ENCODE data around the gene MGAT3.

MGAT3 gene

GRCh38 chr22:39457198-39457555 is 365 bp downstream of the MGAT3 start:
- H3K9me3 ChIP-seq (ENCODE audit: control insufficient read depth, low read depth, low read length): no peaks in the 10 kb centered on the region
- peak overlapping the region; percentile 62 for H3K4me3 ChIP-seq (ENCODE audit: low read length)
- no peak overlapping the region for H3K9ac ChIP-seq (ENCODE audit: low read length)
- no peaks in the 10 kb centered on the region for H3K36me3 ChIP-seq (ENCODE audit: control insufficient read depth, low read depth, low read length)
- peaks cover 28% of the 10 kb centered on the region for H3K27me3 ChIP-seq (ENCODE audit: control insufficient read depth, insufficient read depth, low read length)
- H3K27ac ChIP-seq (ENCODE audit: low read length): no peak overlapping the region
- H3K4me1 ChIP-seq (ENCODE audit: control insufficient read depth, low read depth, low read length): peaks cover 13% of the 10 kb centered on the region

- H3K27ac ChIP-seq (ENCODE audit: low read length): no peak overlapping the region
- H3K9ac ChIP-seq (ENCODE audit: low read length): no peak overlapping the region
- peaks cover 19% of the 10 kb centered on the region for H3K4me1 ChIP-seq (ENCODE audit: control insufficient read depth, low read depth, low read length)
- H3K9me3 ChIP-seq (ENCODE audit: control insufficient read depth, low read depth, low read length): no peaks in the 10 kb centered on the region
- H3K36me3 ChIP-seq (ENCODE audit: control insufficient read depth, low read depth, low read length): no peaks in the 10 kb centered on the region
- H3K27me3 ChIP-seq (ENCODE audit: control insufficient read depth, insufficient read depth, low read length): peaks cover 28% of the 10 kb centered on the region
- H3K4me3 ChIP-seq (ENCODE audit: low read length): peak overlapping the region; percentile 62
Observed at GRCh38 chr22:39457556-39458443, 988 bp downstream of the MGAT3 start.

GRCh38 chr22:39458444-39459083 is 1.8 kb downstream of the MGAT3 start:
- Histone ChIP-seq H3K36me3 (ENCODE audit: control insufficient read depth, low read depth, low read length) (no peaks in the 10 kb centered on the region), H3K9ac (ENCODE audit: low read length) (no peak overlapping the region), H3K27me3 (ENCODE audit: control insufficient read depth, insufficient read depth, low read length) (peaks cover 28% of the 10 kb centered on the region), H3K4me3 (ENCODE audit: low read length) (peak overlapping the region; percentile 62), H3K4me1 (ENCODE audit: control insufficient read depth, low read depth, low read length) (peaks cover 19% of the 10 kb centered on the region), H3K9me3 (ENCODE audit: control insufficient read depth, low read depth, low read length) (no peaks in the 10 kb centered on the region), H3K27ac (ENCODE audit: low read length) (no peak overlapping the region)

GRCh38 chr22:39459681-39460080 is 2.9 kb downstream of the MGAT3 start:
- H3K27ac ChIP-seq (ENCODE audit: low read length): no peak overlapping the region
- H3K36me3 ChIP-seq (ENCODE audit: control insufficient read depth, low read depth, low read length): no peaks in the 10 kb centered on the region
- H3K27me3 ChIP-seq (ENCODE audit: control insufficient read depth, insufficient read depth, low read length): peaks cover 28% of the 10 kb centered on the region
- H3K9ac ChIP-seq (ENCODE audit: low read length): no peak overlapping the region
- H3K4me3 ChIP-seq (ENCODE audit: low read length): no peak overlapping the region
- H3K4me1 ChIP-seq (ENCODE audit: control insufficient read depth, low read depth, low read length): peaks cover 10% of the 10 kb centered on the region
- no peaks in the 10 kb centered on the region for H3K9me3 ChIP-seq (ENCODE audit: control insufficient read depth, low read depth, low read length)

GRCh38 chr22:39462443-39463221 is 5.8 kb downstream of the MGAT3 start:
- H3K27ac ChIP-seq (ENCODE audit: low read length): no peak overlapping the region
- H3K9ac ChIP-seq (ENCODE audit: low read length): no peak overlapping the region
- no peaks in the 10 kb centered on the region for H3K36me3 ChIP-seq (ENCODE audit: control insufficient read depth, low read depth, low read length)
- H3K4me3 ChIP-seq (ENCODE audit: low read length): no peak overlapping the region
- peaks cover 13% of the 10 kb centered on the region for H3K27me3 ChIP-seq (ENCODE audit: control insufficient read depth, insufficient read depth, low read length)
- peaks cover 7% of the 10 kb centered on the region for H3K4me1 ChIP-seq (ENCODE audit: control insufficient read depth, low read depth, low read length)
- H3K9me3 ChIP-seq (ENCODE audit: control insufficient read depth, low read depth, low read length): no peaks in the 10 kb centered on the region

GRCh38 chr22:39463277-39463676 is 6.5 kb downstream of the MGAT3 start:
- H3K4me1 ChIP-seq (ENCODE audit: control insufficient read depth, low read depth, low read length): peaks cover 7% of the 10 kb centered on the region
- H3K4me3 ChIP-seq (ENCODE audit: low read length): no peak overlapping the region
- H3K36me3 ChIP-seq (ENCODE audit: control insufficient read depth, low read depth, low read length): no peaks in the 10 kb centered on the region
- no peak overlapping the region for H3K9ac ChIP-seq (ENCODE audit: low read length)
- peaks cover 8% of the 10 kb centered on the region for H3K27me3 ChIP-seq (ENCODE audit: control insufficient read depth, insufficient read depth, low read length)
- no peak overlapping the region for H3K27ac ChIP-seq (ENCODE audit: low read length)
- no peaks in the 10 kb centered on the region for H3K9me3 ChIP-seq (ENCODE audit: control insufficient read depth, low read depth, low read length)

GRCh38 chr22:39463931-39464390 is 7.1 kb downstream of the MGAT3 start:
- Histone ChIP-seq H3K9ac (ENCODE audit: low read length) (no peak overlapping the region), H3K4me1 (ENCODE audit: control insufficient read depth, low read depth, low read length) (peaks cover 7% of the 10 kb centered on the region), H3K27me3 (ENCODE audit: control insufficient read depth, insufficient read depth, low read length) (peaks cover under 1% of the 10 kb centered on the region), H3K27ac (ENCODE audit: low read length) (no peak overlapping the region), H3K36me3 (ENCODE audit: control insufficient read depth, low read depth, low read length) (no peaks in the 10 kb centered on the region), H3K9me3 (ENCODE audit: control insufficient read depth, low read depth, low read length) (no peaks in the 10 kb centered on the region), H3K4me3 (ENCODE audit: low read length) (no peak overlapping the region)

- no peaks in the 10 kb centered on the region for H3K9me3 ChIP-seq (ENCODE audit: control insufficient read depth, low read depth, low read length)
- no peak overlapping the region for H3K4me3 ChIP-seq (ENCODE audit: low read length)
- H3K27ac ChIP-seq (ENCODE audit: low read length): no peak overlapping the region
- H3K4me1 ChIP-seq (ENCODE audit: control insufficient read depth, low read depth, low read length): peaks cover 24% of the 10 kb centered on the region
- no peaks in the 10 kb centered on the region for H3K27me3 ChIP-seq (ENCODE audit: control insufficient read depth, insufficient read depth, low read length)
- no peaks in the 10 kb centered on the region for H3K36me3 ChIP-seq (ENCODE audit: control insufficient read depth, low read depth, low read length)
- no peak overlapping the region for H3K9ac ChIP-seq (ENCODE audit: low read length)
Observed at GRCh38 chr22:39466228-39467006, 9.6 kb downstream of the MGAT3 start.

GRCh38 chr22:39467390-39467895 is 10.6 kb downstream of the MGAT3 start:
- Histone ChIP-seq H3K4me3 (ENCODE audit: low read length) (no peak overlapping the region), H3K9ac (ENCODE audit: low read length) (no peak overlapping the region), H3K27ac (ENCODE audit: low read length) (no peak overlapping the region), H3K36me3 (ENCODE audit: control insufficient read depth, low read depth, low read length) (no peaks in the 10 kb centered on the region), H3K9me3 (ENCODE audit: control insufficient read depth, low read depth, low read length) (no peaks in the 10 kb centered on the region), H3K27me3 (ENCODE audit: control insufficient read depth, insufficient read depth, low read length) (no peaks in the 10 kb centered on the region), H3K4me1 (ENCODE audit: control insufficient read depth, low read depth, low read length) (peaks cover 31% of the 10 kb centered on the region)

- no peaks in the 10 kb centered on the region for H3K27me3 ChIP-seq (ENCODE audit: control insufficient read depth, insufficient read depth, low read length)
- no peaks in the 10 kb centered on the region for H3K36me3 ChIP-seq (ENCODE audit: control insufficient read depth, low read depth, low read length)
- peaks cover 30% of the 10 kb centered on the region for H3K4me1 ChIP-seq (ENCODE audit: control insufficient read depth, low read depth, low read length)
- H3K9me3 ChIP-seq (ENCODE audit: control insufficient read depth, low read depth, low read length): no peaks in the 10 kb centered on the region
- no peak overlapping the region for H3K27ac ChIP-seq (ENCODE audit: low read length)
- H3K9ac ChIP-seq (ENCODE audit: low read length): no peak overlapping the region
- H3K4me3 ChIP-seq (ENCODE audit: low read length): no peak overlapping the region
Observed at GRCh38 chr22:39468487-39469325, 11.9 kb downstream of the MGAT3 start.
